ENCODE measurements around the gene DRC7.
A peak's percentile ranks its signal among the peaks of the same experiment; 100 is the strongest.

The DRC7 gene

DNA sequence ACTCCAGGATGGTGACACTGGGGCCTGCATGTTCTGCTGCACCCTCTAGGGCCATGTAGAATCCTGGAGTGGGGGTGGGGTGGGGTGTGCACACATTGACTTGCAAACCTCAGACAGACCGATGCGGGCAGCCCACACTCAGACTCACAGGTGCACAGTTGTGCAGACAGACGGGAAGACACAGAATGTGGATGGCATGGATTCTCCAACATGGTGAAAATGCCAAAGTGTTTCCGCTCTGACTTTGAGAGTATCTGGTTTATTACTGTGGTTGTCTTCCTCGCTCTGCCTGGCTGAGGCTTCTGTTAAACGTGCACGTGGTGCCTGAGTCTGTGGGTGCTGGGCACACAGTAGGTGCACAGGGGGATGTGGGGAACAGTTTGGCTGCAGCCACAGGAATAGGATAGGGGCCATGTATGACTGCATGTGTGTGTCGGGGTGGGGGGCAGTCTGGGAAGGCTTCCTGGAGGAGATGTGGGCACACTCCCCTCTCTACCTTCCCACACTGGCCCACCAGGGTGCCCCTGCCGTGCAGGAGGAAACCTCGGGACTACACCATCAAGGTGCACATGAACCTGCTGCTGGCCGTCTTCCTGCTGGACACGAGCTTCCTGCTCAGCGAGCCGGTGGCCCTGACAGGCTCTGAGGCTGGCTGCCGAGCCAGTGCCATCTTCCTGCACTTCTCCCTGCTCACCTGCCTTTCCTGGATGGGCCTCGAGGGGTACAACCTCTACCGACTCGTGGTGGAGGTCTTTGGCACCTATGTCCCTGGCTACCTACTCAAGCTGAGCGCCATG, 35.5 kb upstream of the DRC7 start:
- Histone ChIP-seq H3K9ac (ENCODE audit: low read length) (no peak overlapping the region), H3K27ac (ENCODE audit: low read length) (no peak overlapping the region), H2AFZ (ENCODE audit: low read depth, low read length) (no peak overlapping the region), H4K20me1 (ENCODE audit: insufficient read depth, low read length) (no peaks in the 10 kb centered on the region), H3K4me1 (ENCODE audit: low read length) (no peaks in the 10 kb centered on the region), H3K36me3 (replicated peaks; ENCODE audit: low read depth, low read length) (no peaks in the 10 kb centered on the region), H3K79me2 (ENCODE audit: low read length) (no peaks in the 10 kb centered on the region), H3K4me3 (ENCODE audit: low read length) (no peak overlapping the region), H3K9me3 (ENCODE audit: insufficient read depth, low read length) (no peaks in the 10 kb centered on the region), H3K4me2 (ENCODE audit: low read length) (no peak overlapping the region), H3K27me3 (ENCODE audit: low read depth, low read length) (peaks cover 35% of the 10 kb centered on the region)
- no peak for TF ChIP-seq EZH2phosphoT487 (IDR thresholded peaks at IDR 0.05; ENCODE audit: low read depth)
- TF ChIP-seq, protein P1, sequence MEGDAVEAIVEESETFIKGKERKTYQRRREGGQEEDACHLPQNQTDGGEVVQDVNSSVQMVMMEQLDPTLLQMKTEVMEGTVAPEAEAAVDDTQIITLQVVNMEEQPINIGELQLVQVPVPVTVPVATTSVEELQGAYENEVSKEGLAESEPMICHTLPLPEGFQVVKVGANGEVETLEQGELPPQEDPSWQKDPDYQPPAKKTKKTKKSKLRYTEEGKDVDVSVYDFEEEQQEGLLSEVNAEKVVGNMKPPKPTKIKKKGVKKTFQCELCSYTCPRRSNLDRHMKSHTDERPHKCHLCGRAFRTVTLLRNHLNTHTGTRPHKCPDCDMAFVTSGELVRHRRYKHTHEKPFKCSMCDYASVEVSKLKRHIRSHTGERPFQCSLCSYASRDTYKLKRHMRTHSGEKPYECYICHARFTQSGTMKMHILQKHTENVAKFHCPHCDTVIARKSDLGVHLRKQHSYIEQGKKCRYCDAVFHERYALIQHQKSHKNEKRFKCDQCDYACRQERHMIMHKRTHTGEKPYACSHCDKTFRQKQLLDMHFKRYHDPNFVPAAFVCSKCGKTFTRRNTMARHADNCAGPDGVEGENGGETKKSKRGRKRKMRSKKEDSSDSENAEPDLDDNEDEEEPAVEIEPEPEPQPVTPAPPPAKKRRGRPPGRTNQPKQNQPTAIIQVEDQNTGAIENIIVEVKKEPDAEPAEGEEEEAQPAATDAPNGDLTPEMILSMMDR (IDR thresholded peaks at IDR 0.05; ENCODE audit: low read depth, low read length), result no peak

DNA sequence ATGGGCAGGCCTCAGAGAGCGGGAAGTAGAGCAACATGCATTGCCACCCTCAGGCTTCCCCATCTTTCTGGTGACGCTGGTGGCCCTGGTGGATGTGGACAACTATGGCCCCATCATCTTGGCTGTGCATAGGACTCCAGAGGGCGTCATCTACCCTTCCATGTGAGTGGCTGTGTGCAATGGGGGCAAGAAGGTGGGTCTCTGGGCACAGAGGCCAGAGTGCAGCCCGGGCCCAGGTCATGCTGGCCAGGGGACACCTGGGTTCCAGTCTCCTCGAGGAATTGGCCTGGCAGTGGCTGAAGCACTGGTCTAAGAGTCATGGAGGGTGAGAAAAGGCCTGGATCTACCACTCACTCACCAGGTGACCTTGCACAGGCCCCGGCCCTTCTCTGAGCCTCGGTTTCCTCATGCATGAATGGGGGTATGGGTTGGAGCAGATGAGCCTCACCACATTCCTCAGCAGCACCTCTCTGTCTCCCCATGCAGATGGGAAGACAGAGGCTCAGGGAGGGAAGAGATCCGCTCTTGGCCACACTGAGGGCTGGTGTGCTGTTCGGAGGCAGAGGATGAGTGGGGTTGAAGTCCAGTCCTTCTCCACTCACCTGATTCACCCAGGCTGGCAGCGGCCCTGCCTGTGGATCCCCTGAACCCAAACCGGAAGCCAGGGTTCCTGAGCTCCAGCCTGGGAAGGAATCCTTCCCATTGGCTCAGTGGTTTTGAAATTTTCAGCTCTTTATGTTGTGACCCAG, 33.7 kb upstream of the DRC7 start:
- H3K4me1 ChIP-seq (ENCODE audit: low read length), result no peaks in the 10 kb centered on the region
- TF ChIP-seq, protein P1 (IDR thresholded peaks at IDR 0.05; ENCODE audit: low read depth, low read length), result 0 out of 2 replicates have a peak, but pooled peaks have one; percentile 11
- no peak for TF ChIP-seq EZH2phosphoT487 (IDR thresholded peaks at IDR 0.05; ENCODE audit: low read depth)
- H3K36me3 ChIP-seq (replicated peaks; ENCODE audit: low read depth, low read length), result no peaks in the 10 kb centered on the region
- H3K9me3 ChIP-seq (ENCODE audit: insufficient read depth, low read length), result no peaks in the 10 kb centered on the region
- H3K4me3 ChIP-seq (ENCODE audit: low read length), result no peak overlapping the region
- H3K27ac ChIP-seq (ENCODE audit: low read length), result no peak overlapping the region
- H3K4me2 ChIP-seq (ENCODE audit: low read length), result no peak overlapping the region
- no peak overlapping the region for H2AFZ ChIP-seq (ENCODE audit: low read depth, low read length)
- H4K20me1 ChIP-seq (ENCODE audit: insufficient read depth, low read length), result 0 out of 2 replicates have a peak, but pooled peaks cover 4% of the 10 kb centered on the region
- peaks cover 24% of the 10 kb centered on the region for H3K27me3 ChIP-seq (ENCODE audit: low read depth, low read length)
- no peak overlapping the region for H3K9ac ChIP-seq (ENCODE audit: low read length)
- no peaks in the 10 kb centered on the region for H3K79me2 ChIP-seq (ENCODE audit: low read length)

DNA sequence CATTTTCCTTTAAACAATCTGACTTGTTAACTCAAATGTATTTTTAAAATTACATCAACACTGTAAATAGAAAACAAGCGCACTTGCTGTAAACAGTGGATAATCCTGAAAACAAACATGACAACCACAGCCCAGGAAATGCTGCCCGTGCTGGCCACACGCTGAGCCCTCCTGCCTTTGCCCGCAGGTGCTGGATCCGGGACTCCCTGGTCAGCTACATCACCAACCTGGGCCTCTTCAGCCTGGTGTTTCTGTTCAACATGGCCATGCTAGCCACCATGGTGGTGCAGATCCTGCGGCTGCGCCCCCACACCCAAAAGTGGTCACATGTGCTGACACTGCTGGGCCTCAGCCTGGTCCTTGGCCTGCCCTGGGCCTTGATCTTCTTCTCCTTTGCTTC, 33.1 kb upstream of the DRC7 start:
- H3K9me3 ChIP-seq (ENCODE audit: insufficient read depth, low read length), result no peaks in the 10 kb centered on the region
- H3K27ac ChIP-seq (ENCODE audit: low read length), result no peak overlapping the region
- no peak overlapping the region for H3K4me2 ChIP-seq (ENCODE audit: low read length)
- no peaks in the 10 kb centered on the region for H3K36me3 ChIP-seq (replicated peaks; ENCODE audit: low read depth, low read length)
- H3K4me3 ChIP-seq (ENCODE audit: low read length), result no peak overlapping the region
- TF ChIP-seq, protein P1 (IDR thresholded peaks at IDR 0.05; ENCODE audit: low read depth, low read length), result no peak
- no peak for TF ChIP-seq EZH2phosphoT487 (IDR thresholded peaks at IDR 0.05; ENCODE audit: low read depth)
- H3K27me3 ChIP-seq (ENCODE audit: low read depth, low read length), result peaks cover 20% of the 10 kb centered on the region
- H2AFZ ChIP-seq (ENCODE audit: low read depth, low read length), result no peak overlapping the region
- H3K4me1 ChIP-seq (ENCODE audit: low read length), result no peaks in the 10 kb centered on the region
- H3K9ac ChIP-seq (ENCODE audit: low read length), result no peak overlapping the region
- no peaks in the 10 kb centered on the region for H3K79me2 ChIP-seq (ENCODE audit: low read length)
- H4K20me1 ChIP-seq (ENCODE audit: insufficient read depth, low read length), result 0 out of 2 replicates have a peak, but pooled peaks cover 4% of the 10 kb centered on the region

Measured in OCI-LY3 (cell line).